GM12872 (cell line): ENCODE results near the gene MRPS18A.

ENCODE experiments used
- TF ChIP-seq, protein P1 (sequence below): IDR thresholded peaks from 3 replicates; pipeline ENCODE4 v1.5.1; 2011; ENCODE audit warnings: low read depth, mild to moderate bottlenecking, low read length, moderate library complexity; ENCODE audit not compliant: insufficient read depth

MRPS18A gene

DNA sequence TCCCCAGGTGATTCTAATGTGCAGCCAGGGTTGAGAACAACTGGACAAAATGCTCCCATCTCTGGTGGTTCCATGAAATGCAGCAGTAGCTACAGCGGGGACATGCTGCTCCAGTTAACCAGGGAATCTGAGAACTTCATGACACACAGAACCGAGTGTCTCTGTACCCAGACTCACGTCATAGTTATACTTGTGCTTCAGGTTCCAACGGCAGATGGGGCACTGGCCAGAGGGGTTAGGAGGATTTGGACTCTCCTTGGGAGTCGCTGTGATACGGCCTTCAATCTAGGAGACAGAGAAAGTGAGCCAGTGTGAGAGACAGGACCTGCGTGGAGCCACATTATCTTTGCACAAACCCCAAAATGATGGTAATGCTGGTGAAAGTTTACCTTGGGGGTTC, 9.2 kb downstream of the MRPS18A start:
- TF ChIP-seq, protein P1, sequence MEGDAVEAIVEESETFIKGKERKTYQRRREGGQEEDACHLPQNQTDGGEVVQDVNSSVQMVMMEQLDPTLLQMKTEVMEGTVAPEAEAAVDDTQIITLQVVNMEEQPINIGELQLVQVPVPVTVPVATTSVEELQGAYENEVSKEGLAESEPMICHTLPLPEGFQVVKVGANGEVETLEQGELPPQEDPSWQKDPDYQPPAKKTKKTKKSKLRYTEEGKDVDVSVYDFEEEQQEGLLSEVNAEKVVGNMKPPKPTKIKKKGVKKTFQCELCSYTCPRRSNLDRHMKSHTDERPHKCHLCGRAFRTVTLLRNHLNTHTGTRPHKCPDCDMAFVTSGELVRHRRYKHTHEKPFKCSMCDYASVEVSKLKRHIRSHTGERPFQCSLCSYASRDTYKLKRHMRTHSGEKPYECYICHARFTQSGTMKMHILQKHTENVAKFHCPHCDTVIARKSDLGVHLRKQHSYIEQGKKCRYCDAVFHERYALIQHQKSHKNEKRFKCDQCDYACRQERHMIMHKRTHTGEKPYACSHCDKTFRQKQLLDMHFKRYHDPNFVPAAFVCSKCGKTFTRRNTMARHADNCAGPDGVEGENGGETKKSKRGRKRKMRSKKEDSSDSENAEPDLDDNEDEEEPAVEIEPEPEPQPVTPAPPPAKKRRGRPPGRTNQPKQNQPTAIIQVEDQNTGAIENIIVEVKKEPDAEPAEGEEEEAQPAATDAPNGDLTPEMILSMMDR: no peak

DNA sequence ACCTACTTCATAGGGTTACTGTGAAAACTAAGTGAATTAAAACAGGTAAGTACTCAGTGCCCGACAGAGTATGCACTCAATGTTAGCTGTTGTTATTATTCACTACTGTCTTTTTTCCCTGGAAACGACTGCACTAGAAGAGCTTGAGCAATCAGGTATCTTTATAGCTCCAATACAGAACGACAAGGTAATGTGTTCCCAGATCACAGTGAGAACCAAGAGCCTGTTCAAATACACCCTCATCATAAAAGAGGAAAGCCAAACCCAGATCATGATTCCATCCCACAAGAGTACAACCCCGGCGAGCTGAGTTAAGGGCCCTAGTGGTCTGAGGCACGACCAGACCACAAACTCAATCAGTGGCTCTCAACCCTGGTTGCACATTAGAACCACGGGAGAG, 9.8 kb downstream of the MRPS18A start:
- TF ChIP-seq, protein P1: no peak

DNA sequence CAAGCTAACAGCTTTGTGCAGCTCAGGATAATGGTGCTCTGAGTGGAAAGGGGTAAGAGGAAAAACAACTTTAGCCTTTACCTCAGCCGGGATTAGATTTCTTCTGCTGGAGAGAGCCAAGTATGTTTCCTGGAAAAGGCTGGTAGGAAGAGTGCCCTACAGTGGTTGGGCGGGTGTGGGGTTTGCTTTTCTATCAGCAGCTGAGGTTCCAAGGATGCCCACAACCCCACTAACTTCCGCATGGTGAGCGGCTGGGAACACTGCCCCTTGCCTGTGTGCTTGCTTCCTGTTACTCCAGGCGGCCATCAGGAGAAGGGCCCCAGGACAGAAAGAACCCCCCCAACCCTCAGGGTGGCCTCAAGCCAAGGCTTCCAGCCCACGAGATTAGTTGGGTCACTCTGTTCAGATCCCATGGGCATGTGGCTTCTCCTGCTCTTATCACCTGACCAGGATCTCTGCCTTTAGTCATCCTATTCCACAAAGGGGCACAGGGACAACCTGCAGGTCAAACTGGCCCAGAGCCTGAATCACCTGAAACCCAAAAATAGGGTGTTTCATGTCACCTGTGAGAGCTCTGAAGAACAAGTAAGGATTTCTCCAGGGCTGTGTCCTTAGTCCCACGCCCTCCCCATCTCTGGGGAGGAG, 10.5 kb downstream of the MRPS18A start:
- TF ChIP-seq, protein P1: no peak

DNA sequence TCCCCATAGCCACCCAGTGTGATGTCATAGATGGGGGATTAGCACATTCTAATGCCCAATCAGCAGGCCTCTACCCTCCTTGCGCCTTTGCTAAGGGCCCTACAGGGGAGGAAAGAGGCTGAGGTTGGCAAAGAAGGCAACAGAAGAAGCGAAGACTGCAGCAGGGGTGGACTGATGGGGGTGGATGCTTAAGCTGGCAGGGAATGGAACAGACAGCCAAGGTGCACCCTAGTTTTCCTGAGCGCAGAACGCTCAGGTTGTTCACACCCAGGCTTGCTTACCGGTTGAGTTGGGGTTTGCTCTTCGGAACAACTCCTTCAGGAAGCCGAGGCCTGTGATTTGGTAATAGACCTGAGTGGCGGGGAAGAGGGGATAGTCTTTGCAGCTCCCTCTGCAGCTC, 12.7 kb downstream of the MRPS18A start:
- TF ChIP-seq, protein P1: no peak

DNA sequence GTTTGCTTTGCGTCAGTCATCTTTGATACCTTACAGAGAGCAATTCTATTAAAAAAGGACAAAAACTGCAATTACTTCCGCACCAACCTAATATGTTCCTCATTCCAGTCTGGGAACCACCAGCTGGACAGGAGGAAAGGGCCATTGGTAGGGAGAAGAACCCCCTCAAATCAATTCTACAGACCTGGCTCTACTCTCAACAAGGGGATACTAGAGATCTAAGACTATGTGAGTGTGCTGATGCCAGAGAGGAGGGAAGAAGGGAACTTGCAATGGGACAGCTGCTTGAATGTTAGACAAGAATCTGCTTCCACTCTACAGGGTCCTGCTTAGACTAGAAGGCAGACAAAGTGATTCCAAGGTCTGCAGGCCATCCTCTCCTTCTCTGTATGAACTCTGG, 13.3 kb downstream of the MRPS18A start:
- TF ChIP-seq, protein P1: no peak

DNA sequence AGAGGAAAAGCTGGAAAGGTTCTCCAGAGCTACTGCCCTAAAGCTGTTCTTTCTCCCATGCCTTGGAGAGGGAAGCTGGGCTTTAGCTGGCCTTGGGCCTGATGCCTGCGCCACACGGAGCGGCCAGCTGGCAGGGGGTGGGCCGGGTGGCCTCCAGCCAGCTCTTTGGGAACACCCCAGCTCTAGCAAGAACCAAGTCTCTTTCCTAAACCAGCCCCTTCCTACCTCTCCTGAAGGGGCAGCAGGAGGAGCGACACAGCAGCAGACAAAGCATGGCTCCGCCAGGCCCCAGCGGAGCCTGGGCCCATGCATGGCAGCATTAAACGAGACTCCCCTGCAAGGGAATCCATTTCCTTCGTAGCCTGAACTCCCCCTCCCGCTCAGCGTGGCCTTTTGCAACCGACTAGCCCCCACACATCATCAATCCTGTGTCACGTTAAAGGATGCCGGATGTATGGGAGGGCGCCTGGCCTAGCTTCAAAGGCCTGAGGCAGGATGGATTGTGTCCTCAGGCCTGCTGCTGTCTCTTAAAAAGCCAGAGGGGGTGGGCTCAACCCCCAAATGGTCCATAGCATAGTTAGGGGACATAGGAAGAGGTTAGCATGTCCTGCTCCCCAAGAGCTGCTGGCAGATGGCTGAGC, 14.0 kb downstream of the MRPS18A start:
- TF ChIP-seq, protein P1: no peak

DNA sequence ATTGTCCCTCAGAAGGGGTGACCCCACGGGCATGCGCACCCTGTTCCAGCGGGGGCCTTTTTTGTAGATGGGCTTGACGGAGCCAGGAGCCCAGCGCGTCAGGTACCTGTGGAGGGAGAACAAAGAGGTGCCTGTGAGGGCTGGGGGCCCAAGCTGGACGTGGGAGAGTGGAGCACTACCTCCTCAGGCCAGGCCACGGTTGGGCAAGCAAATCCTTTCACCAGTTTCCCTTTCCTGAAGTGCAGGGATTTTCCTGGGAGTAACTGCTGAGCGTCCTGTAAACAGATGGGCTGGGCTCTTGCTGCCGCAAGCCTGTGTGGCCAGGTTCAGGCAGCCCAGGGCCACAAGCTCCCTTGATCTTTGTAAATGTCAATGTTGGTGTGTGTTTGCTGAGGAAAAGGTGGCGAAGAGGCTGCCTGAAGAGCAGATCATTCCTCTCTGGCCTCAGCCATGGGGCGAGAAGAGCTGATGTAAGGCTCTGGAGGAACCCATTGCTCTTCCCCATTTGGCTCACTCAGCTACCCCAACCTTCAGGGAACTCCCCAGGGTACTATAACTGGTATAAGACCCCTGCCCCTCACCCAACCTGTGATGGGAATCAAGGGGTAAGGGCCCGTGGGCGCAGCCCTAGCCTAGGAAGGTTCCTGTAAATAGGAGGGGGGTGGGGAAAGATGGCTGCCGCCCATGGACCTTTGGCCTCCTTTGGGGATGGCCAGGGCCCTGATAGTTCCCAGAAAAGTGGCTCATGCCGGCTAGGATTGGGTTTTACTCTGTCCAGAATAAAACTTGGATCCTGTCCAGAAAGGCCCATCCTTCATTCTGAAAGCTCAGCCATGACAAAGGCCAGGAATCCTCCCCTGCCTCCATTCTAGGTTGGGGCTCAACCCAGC, 15.5 kb downstream of the MRPS18A start:
- TF ChIP-seq, protein P1: no peak
